Fibroblast of skin of abdomen (primary cell): ENCODE data around the gene AP2A1.
A peak's percentile ranks its signal among the peaks of the same experiment; 100 is the strongest.

Source experiments
- DNase-seq: peaks from one replicate; pipeline ENCODE4 v3.0.0-alpha.2; 2013

The AP2A1 gene

GRCh38 chr19:49839713-49840112 lies 72.9 kb downstream of the AP2A1 start:
- no peak for DNase-seq

- DNase-seq, result no peak
Observed at GRCh38 chr19:49840321-49840720, 73.5 kb downstream of the AP2A1 start.

- no peak for DNase-seq
Observed at GRCh38 chr19:49840736-49841249, 74.0 kb downstream of the AP2A1 start.

GRCh38 chr19:49843265-49843664 lies 76.5 kb downstream of the AP2A1 start:
- no peak for DNase-seq

- DNase-seq, result no peak
Observed at GRCh38 chr19:49844138-49845095, 77.6 kb downstream of the AP2A1 start.

GRCh38 chr19:49845414-49845813 lies 78.6 kb downstream of the AP2A1 start:
- no peak for DNase-seq

- no peak for DNase-seq
Observed at GRCh38 chr19:49846408-49846807, 79.6 kb downstream of the AP2A1 start.

- DNase-seq, result peak; percentile 78
Observed at GRCh38 chr19:49847731-49848696, 81.2 kb downstream of the AP2A1 start.

GRCh38 chr19:49848938-49849337 lies 82.1 kb downstream of the AP2A1 start:
- DNase-seq, result no peak

GRCh38 chr19:49849433-49850220 lies 82.8 kb downstream of the AP2A1 start:
- DNase-seq, result no peak

GRCh38 chr19:49850221-49850486 lies 83.4 kb downstream of the AP2A1 start:
- no peak for DNase-seq

GRCh38 chr19:49850487-49851342 lies 83.9 kb downstream of the AP2A1 start, which contains the start of gene PTOV1:
Gene PTOV1, plus strand, starts transcription at chr19:49851159.
- DNase-seq, result peak; percentile 92

- DNase-seq, result peak; percentile 40
Observed at GRCh38 chr19:49851456-49852259, 84.9 kb downstream of the AP2A1 start.

- peak; percentile 22 for DNase-seq
Observed at GRCh38 chr19:49852631-49853126, 85.9 kb downstream of the AP2A1 start.

GRCh38 chr19:49853852-49854377 lies 87.1 kb downstream of the AP2A1 start:
- no peak for DNase-seq

- no peak for DNase-seq
Observed at GRCh38 chr19:49854378-49855263, 87.8 kb downstream of the AP2A1 start.

- DNase-seq, result no peak
Observed at GRCh38 chr19:49855277-49855675, 88.5 kb downstream of the AP2A1 start.

GRCh38 chr19:49855676-49856573 lies 89.1 kb downstream of the AP2A1 start:
- no peak for DNase-seq
